Prostate gland (tissue), 2 donors: ENCODE results near the gene MLF2.

ENCODE experiments used
- POLR2A ChIP-seq: fragments of 450-650 bp; IDR thresholded peaks from one replicate; pipeline ENCODE4 v1.6.1; 2016; ENCODE audit warnings: antibody characterized with exemption, mild to moderate bottlenecking
- TF ChIP-seq, protein P1 (sequence below), 4 experiments: fragments of 200-600 bp in 2 of 4; fragments of 450-650 bp in 2 of 4; sonication (generic) in 2 of 4; IDR thresholded peaks; 1 replicate in 3 of 4; 2 replicates in 1 of 4; pipeline ENCODE4 v1.5.1; 2016 to 2019; ENCODE audit warnings: antibody characterized with exemption in 4 of 4, mild to moderate bottlenecking in 2 of 4, moderate library complexity in 2 of 4

DNA sequence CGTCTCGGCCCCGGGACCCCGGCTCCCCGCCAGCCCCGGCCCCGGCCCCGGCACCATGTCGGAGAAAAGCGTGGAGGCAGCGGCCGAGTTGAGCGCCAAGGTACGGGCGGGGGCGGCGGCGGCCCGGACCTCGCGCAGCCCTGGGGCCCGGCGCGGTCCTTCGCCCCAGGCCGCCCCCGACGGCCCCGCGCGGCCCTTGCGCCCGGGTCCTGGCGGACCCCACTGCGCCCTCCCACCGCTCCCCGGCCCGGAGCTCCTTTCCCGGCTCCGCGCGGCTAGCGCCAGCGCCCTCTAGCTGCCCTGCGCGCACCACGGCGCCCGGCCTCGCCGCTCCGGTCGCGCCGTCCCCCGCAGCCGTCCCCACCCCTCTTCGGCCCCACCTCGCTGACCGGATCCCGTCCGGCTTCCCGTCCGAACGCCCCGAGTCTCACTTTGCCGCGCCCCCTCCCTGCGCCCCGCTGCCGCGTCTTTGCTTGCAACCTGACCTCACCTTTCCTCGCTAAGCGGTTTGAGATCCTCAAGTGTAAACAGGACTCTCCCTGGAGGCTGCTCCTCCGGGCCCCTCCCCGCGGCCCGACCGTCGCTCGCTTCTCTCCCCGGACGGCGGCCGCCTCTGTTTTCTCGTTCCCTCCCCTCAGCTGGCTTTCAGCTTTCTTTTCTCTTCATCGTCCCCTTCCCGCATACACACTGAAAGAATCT is 13.9 kb upstream of the MLF2 start:
- TF ChIP-seq POLR2A: peak; percentile 73
- TF ChIP-seq, protein P1, sequence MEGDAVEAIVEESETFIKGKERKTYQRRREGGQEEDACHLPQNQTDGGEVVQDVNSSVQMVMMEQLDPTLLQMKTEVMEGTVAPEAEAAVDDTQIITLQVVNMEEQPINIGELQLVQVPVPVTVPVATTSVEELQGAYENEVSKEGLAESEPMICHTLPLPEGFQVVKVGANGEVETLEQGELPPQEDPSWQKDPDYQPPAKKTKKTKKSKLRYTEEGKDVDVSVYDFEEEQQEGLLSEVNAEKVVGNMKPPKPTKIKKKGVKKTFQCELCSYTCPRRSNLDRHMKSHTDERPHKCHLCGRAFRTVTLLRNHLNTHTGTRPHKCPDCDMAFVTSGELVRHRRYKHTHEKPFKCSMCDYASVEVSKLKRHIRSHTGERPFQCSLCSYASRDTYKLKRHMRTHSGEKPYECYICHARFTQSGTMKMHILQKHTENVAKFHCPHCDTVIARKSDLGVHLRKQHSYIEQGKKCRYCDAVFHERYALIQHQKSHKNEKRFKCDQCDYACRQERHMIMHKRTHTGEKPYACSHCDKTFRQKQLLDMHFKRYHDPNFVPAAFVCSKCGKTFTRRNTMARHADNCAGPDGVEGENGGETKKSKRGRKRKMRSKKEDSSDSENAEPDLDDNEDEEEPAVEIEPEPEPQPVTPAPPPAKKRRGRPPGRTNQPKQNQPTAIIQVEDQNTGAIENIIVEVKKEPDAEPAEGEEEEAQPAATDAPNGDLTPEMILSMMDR (IDR thresholded peaks at IDR 0.05): peak; percentile 58 to 91 (median 78)
